HEK293T (cell line): Measurements from ENCODE around the gene NCKAP5L.

ENCODE experiments used
- BHLHE40 ChIP-seq: fragments of 450-650 bp; IDR thresholded peaks from 2 replicates; pipeline ENCODE4 v1.6.1; 2016; ENCODE audit warnings: mild to moderate bottlenecking, moderate library complexity, borderline replicate concordance
- ELF4 ChIP-seq: fragments of 450-650 bp; IDR thresholded peaks from 2 replicates; pipeline ENCODE4 v1.6.1; 2017; ENCODE audit warnings: antibody characterized with exemption
- FOXA1 ChIP-seq: fragments of 450-650 bp; IDR thresholded peaks from 2 replicates; pipeline ENCODE4 v1.6.1; 2016; ENCODE audit warnings: mild to moderate bottlenecking
- FOXK2 ChIP-seq: fragments of 450-650 bp; IDR thresholded peaks from 2 replicates; pipeline ENCODE4 v1.6.1; 2016; ENCODE audit warnings: mild to moderate bottlenecking
- FOXM1 ChIP-seq: fragments of 450-650 bp; IDR thresholded peaks from 2 replicates; pipeline ENCODE4 v1.6.1; 2017; ENCODE audit warnings: mild to moderate bottlenecking, borderline replicate concordance
- HDGF ChIP-seq: fragments of 450-650 bp; IDR thresholded peaks from 2 replicates; pipeline ENCODE4 v1.6.1; 2017; ENCODE audit warnings: antibody characterized with exemption, borderline replicate concordance
- L3MBTL2 ChIP-seq: fragments of 450-650 bp; conservative IDR thresholded peaks from 2 replicates; pipeline ENCODE4 v1.6.1; 2016; ENCODE audit warnings: mild to moderate bottlenecking
- LEF1 ChIP-seq: fragments of 450-650 bp; IDR thresholded peaks from 2 replicates; pipeline ENCODE4 v1.6.1; 2017; ENCODE audit warnings: mild to moderate bottlenecking, borderline replicate concordance
- SUZ12 ChIP-seq: fragments of 450-650 bp; IDR thresholded peaks from 2 replicates; pipeline ENCODE4 v1.6.1; 2016; ENCODE audit warnings: mild to moderate bottlenecking

DNA sequence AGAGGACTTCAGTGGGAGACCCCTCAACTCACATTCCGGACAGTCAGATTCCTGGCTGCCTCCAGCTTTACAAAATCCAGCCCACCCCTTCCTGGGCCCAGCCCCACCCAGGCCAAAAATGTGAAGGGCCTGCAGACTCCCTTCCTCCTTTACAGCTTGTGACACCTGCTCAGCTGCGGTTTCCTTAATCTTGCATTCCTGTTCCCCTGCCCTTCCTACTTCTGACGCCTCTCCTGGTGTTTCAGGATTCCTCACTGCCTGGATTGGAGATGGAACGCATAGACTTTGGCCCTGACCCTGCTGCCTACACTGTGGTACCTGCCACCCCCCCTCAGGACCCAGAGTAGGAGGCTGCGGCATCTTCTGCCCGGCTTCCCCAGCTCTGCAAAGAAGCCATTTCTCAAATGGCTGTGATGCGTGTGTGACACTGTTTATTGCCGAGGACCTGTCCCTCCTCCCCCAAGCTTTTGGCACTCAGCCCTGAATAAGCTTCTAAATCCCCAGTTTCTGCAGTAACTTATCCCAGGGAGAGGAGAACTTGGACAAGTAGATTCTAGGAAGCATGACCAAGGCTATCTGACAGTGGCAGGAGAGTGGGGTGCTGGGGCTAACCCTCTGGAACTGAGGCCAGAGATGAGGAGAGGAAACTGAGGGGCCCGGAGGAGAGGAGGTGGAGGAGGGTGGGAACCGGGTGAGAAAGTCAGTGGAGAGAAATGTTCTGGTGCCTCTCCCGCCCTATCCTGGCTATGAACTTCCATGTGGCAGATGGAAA lies 39.5 kb upstream of the NCKAP5L start:
- TF ChIP-seq FOXM1 (no peak), LEF1 (no peak), SUZ12 (no peak), FOXA1 (no peak), FOXK2 (no peak), HDGF (no peak), BHLHE40 (no peak), ELF4 (no peak), L3MBTL2 (no peak)
